ENCODE measurements around the gene TRMT112. TPM values are rescaled to one million over a fixed set of nuclear protein-coding genes. Genes with fewer than 3 reads are reported as not detected.

TRMT112 gene
- total and polyA plus RNA-seq, 10 of the 15 experiments (the other 5 are each of a cell fraction or from before 2014, with no cell fraction given) = 212 to 455 (median 308) TPM

- TF ChIP-seq E2F4 (IDR thresholded peaks at IDR 0.05; ENCODE audit: low read depth, low read length) (no peak), ETV6 (conservative IDR thresholded peaks at IDR 0.05 in 1 of 2, IDR thresholded peaks at IDR 0.05 in 1 of 2; ENCODE audit: borderline replicate concordance in 1 of 2, low read depth in 1 of 2) (no peak), EGR1 (IDR thresholded peaks at IDR 0.05; ENCODE audit: borderline replicate concordance in 1 of 2, low read depth in 2 of 2, low read length in 2 of 2) (0 out of 3 replicates have a peak, but pooled peaks of 1 of the 2 experiments have one; percentile 31), PKNOX1 (IDR thresholded peaks at IDR 0.05) (no peak), MEF2B (IDR thresholded peaks at IDR 0.05; ENCODE audit: partially characterized antibody, poor library complexity, severe bottlenecking) (no peak), USF1 (IDR thresholded peaks at IDR 0.05; ENCODE audit: borderline replicate concordance, extremely low read length, insufficient read depth, low read depth, low read length) (no peak), KDM1A (IDR thresholded peaks at IDR 0.05; ENCODE audit: borderline replicate concordance) (no peak), ZNF622 (IDR thresholded peaks at IDR 0.05) (no peak), POU2F2 (IDR thresholded peaks at IDR 0.05; ENCODE audit: borderline replicate concordance, low read depth, low read length) (no peak), PRDM15 (CRISPR knock-in tag; IDR thresholded peaks at IDR 0.05) (no peak), GATAD2B (conservative IDR thresholded peaks at IDR 0.05; ENCODE audit: low read depth) (no peak), CBX3 (IDR thresholded peaks at IDR 0.05; ENCODE audit: borderline replicate concordance, low read depth) (no peak), STAT1 (conservative IDR thresholded peaks at IDR 0.05) (no peak), CHD4 (IDR thresholded peaks at IDR 0.05) (no peak), SMC3 (IDR thresholded peaks at IDR 0.05; ENCODE audit: borderline replicate concordance, low read length) (no peak), ZNF687 (IDR thresholded peaks at IDR 0.05) (no peak), CHD1 (IDR thresholded peaks at IDR 0.05; ENCODE audit: low read depth, low read length) (no peak)
Measured at GRCh38 chr11:64341851-64342791, 24.8 kb upstream of the TRMT112 start (continued).

All from GM12878 (cell line).